Mesendoderm (in vitro differentiated cells): ENCODE data around the gene GAPDH.

Experiments
- DNase-seq: peaks from one replicate; pipeline ENCODE4 v3.0.0; 2013
- H2AK5ac ChIP-seq: 2 replicates; pipeline ENCODE4 v1.6.1; 2013; ENCODE audit warnings: low read length, inconsistent platforms
- H2BK120ac ChIP-seq: 2 replicates; pipeline ENCODE4 v1.6.1; 2013; ENCODE audit warnings: low read depth, mild to moderate bottlenecking, low read length, moderate library complexity, mixed read lengths
- H2BK15ac ChIP-seq: replicated peaks from 2 replicates; pipeline ENCODE4 v1.6.1; 2013; ENCODE audit warnings: low read depth, mild to moderate bottlenecking, moderate library complexity
- H2BK5ac ChIP-seq: 2 replicates; pipeline ENCODE4 v1.6.1; 2013; ENCODE audit warnings: low read length, inconsistent platforms
- H3K18ac ChIP-seq: 2 replicates; pipeline ENCODE4 v1.6.1; 2013; ENCODE audit warnings: mild to moderate bottlenecking, low read length, mixed read lengths
- H3K23ac ChIP-seq: one replicate; pipeline ENCODE4 v1.6.1; 2013; ENCODE audit warnings: low read length
- H3K27ac ChIP-seq: 2 replicates; pipeline ENCODE4 v1.5.1; 2013; ENCODE audit warnings: low read depth, mild to moderate bottlenecking, inconsistent platforms, low read length, moderate library complexity
- H3K27me3 ChIP-seq: 2 replicates; pipeline ENCODE4 v1.6.1; 2013; ENCODE audit warnings: low read length, control low read depth, mild to moderate bottlenecking, inconsistent platforms; ENCODE audit not compliant: insufficient read depth, poor library complexity
- H3K36me3 ChIP-seq: 2 replicates; pipeline ENCODE4 v1.6.1; 2013; ENCODE audit warnings: low read length, inconsistent platforms; ENCODE audit not compliant: control insufficient read depth, insufficient read depth
- H3K4ac ChIP-seq: one replicate; pipeline ENCODE4 v1.6.1; 2013; ENCODE audit warnings: low read depth, mild to moderate bottlenecking, low read length, moderate library complexity
- H3K4me1 ChIP-seq: 2 replicates; pipeline ENCODE4 v1.6.1; 2013; ENCODE audit warnings: low read depth, low read length, inconsistent platforms; ENCODE audit not compliant: control insufficient read depth
- H3K4me2 ChIP-seq: 2 replicates; pipeline ENCODE4 v1.6.1; 2013; ENCODE audit warnings: low read length
- H3K4me3 ChIP-seq: 2 replicates; pipeline ENCODE4 v1.5.1; 2013; ENCODE audit warnings: mild to moderate bottlenecking, low read length
- H3K56ac ChIP-seq: one replicate; pipeline ENCODE4 v1.6.1; 2013; ENCODE audit warnings: low read length
- H3K79me1 ChIP-seq: 2 replicates; pipeline ENCODE4 v1.6.1; 2013; ENCODE audit warnings: low read length, inconsistent platforms
- H3K79me2 ChIP-seq: 2 replicates; pipeline ENCODE4 v1.6.1; 2013; ENCODE audit warnings: mild to moderate bottlenecking, low read length; ENCODE audit not compliant: control insufficient read depth, insufficient read depth
- H3K9ac ChIP-seq: 2 replicates; pipeline ENCODE4 v1.6.1; 2013; ENCODE audit warnings: low read length, inconsistent platforms
- H4K5ac ChIP-seq: one replicate; pipeline ENCODE4 v1.6.1; 2013; ENCODE audit warnings: low read length
- H4K8ac ChIP-seq: one replicate; pipeline ENCODE4 v1.6.1; 2013; ENCODE audit warnings: low read depth, mild to moderate bottlenecking, control low read depth, low read length, moderate library complexity
- WGBS: extraction: QIAGEN DNeasy Blood & Tissue Kit; methylation state at CpG from one replicate; pipeline ENCODE4 v1.1.7; 2013; ENCODE audit warnings: low lambda C conversion rate, missing lambda C conversion rate; ENCODE audit not compliant: insufficient coverage; ENCODE audit errors: extremely low coverage; 5-methylcytosine and 5-hydroxymethylcytosine counted together

Gene GAPDH

GRCh38 chr12:6541371-6542165 lies 7.3 kb downstream of the GAPDH start:
- Histone ChIP-seq H4K5ac (no peak overlapping the region), H3K36me3 (peaks cover 14% of the 10 kb centered on the region), H2BK5ac (no peak overlapping the region), H3K27ac (no peak overlapping the region), H3K79me1 (peaks cover 1% of the 10 kb centered on the region), H3K18ac (no peak overlapping the region), H3K79me2 (peaks cover 2% of the 10 kb centered on the region), H3K27me3 (no peaks in the 10 kb centered on the region), H2AK5ac (no peak overlapping the region), H3K23ac (no peak overlapping the region), H2BK120ac (no peak overlapping the region), H4K8ac (no peak overlapping the region), H3K4ac (no peak overlapping the region), H2BK15ac (no peak overlapping the region), H3K9ac (no peak overlapping the region), H3K4me2 (no peak overlapping the region), H3K4me1 (peaks cover 3% of the 10 kb centered on the region), H3K56ac (no peak overlapping the region), H3K4me3 (no peak overlapping the region)
- WGBS, result no CpG with 5 or more reads among the region's 26 CpGs
- peak; percentile 25 for DNase-seq

DNA sequence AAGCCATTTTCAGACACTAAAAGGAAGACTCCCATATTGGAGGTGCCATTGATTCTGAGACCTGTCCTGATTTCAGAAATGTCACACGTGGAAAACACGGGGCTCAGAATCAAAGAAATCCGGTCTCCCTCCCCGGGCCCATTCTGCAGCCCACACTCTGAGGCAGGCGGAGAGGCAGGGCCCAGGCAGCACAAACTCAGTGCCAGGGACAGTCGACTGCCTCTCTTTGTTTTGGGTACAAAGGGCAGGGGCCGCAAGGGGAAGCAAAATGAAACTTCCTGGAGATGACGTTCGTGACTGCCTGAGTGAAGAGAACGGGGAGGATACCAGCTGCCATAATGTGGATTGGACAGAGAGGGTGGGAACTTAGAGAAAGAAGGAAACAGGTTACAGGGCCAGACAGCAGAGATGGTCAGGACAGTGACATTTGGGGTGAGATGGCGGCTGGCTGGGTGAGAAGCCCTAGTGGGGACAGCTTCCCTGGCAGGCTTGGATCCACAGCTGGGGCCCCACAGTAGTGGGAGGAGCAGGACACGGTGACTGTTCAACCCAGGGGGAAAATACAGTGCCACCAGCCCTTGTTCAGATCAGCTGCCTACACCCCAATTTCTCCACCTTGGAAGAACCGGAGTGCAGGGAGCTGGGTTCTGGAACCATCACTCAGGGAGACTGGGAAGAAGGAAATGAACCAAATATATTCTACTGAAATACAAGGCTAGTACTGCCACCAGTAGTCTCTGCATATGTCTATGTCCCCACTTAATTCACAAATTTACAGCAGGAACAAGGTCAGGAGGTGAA lies 8.1 kb downstream of the GAPDH start:
- Histone ChIP-seq H2BK5ac (no peak overlapping the region), H4K8ac (no peak overlapping the region), H3K23ac (no peak overlapping the region), H2BK15ac (no peak overlapping the region), H3K56ac (peak overlapping the region; percentile 3), H3K27me3 (no peaks in the 10 kb centered on the region), H3K9ac (no peak overlapping the region), H4K5ac (no peak overlapping the region), H3K18ac (no peak overlapping the region), H2BK120ac (no peak overlapping the region), H3K79me1 (no peaks in the 10 kb centered on the region), H3K4me3 (no peak overlapping the region), H3K79me2 (no peaks in the 10 kb centered on the region), H3K4me1 (peaks cover 3% of the 10 kb centered on the region), H3K4me2 (no peak overlapping the region), H2AK5ac (no peak overlapping the region), H3K27ac (no peak overlapping the region), H3K4ac (no peak overlapping the region), H3K36me3 (peaks cover 7% of the 10 kb centered on the region)
- no CpG with 5 or more reads among the region's 13 CpGs for WGBS
- peak; percentile 11 for DNase-seq

DNA sequence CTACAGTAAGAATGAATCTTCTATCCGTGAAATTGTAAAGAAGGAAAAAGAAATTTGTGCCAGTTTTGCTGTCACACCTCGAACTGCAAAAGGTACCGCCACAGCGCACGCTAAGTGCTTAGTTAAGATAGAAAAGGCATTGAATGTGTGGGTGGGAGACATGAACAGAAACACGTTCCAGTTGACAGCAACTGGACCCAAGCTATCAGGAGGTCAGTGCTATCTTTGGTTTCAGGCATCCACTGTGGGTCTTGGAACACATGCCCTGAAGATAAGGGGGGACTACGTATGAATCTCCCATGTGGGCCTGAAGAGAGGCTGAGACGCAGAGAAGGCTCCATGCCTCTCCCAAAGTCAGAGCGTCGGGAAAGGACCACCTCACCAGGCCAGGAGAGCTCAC lies 11.7 kb downstream of the GAPDH start:
- H3K4me3 ChIP-seq, result no peak overlapping the region
- no peak overlapping the region for H3K23ac ChIP-seq
- H4K5ac ChIP-seq, result no peak overlapping the region
- peaks cover 4% of the 10 kb centered on the region for H3K36me3 ChIP-seq
- H2BK15ac ChIP-seq, result no peak overlapping the region
- DNase-seq, result no peak
- no peaks in the 10 kb centered on the region for H3K4me1 ChIP-seq
- WGBS, result no CpG with 5 or more reads among the region's 10 CpGs
- H3K18ac ChIP-seq, result no peak overlapping the region
- peaks cover 3% of the 10 kb centered on the region for H3K79me2 ChIP-seq
- no peak overlapping the region for H2BK120ac ChIP-seq
- peaks cover 6% of the 10 kb centered on the region for H3K79me1 ChIP-seq
- no peak overlapping the region for H2AK5ac ChIP-seq
- H3K27ac ChIP-seq, result no peak overlapping the region
- H3K4me2 ChIP-seq, result no peak overlapping the region
- no peak overlapping the region for H4K8ac ChIP-seq
- no peaks in the 10 kb centered on the region for H3K27me3 ChIP-seq
- no peak overlapping the region for H3K56ac ChIP-seq
- no peak overlapping the region for H3K4ac ChIP-seq
- no peak overlapping the region for H2BK5ac ChIP-seq
- H3K9ac ChIP-seq, result no peak overlapping the region

GRCh38 chr12:6547566-6547965 lies 13.2 kb downstream of the GAPDH start:
- peaks cover 15% of the 10 kb centered on the region for H3K79me2 ChIP-seq
- H3K23ac ChIP-seq, result no peak overlapping the region
- H3K4me3 ChIP-seq, result no peak overlapping the region
- no peak overlapping the region for H2BK5ac ChIP-seq
- H4K5ac ChIP-seq, result no peak overlapping the region
- H2BK15ac ChIP-seq, result no peak overlapping the region
- H3K36me3 ChIP-seq, result peaks cover 4% of the 10 kb centered on the region
- H3K27me3 ChIP-seq, result no peaks in the 10 kb centered on the region
- no peak overlapping the region for H3K18ac ChIP-seq
- no peak for DNase-seq
- H3K56ac ChIP-seq, result no peak overlapping the region
- no peak overlapping the region for H3K4ac ChIP-seq
- no peaks in the 10 kb centered on the region for H3K4me1 ChIP-seq
- no peak overlapping the region for H2BK120ac ChIP-seq
- no peak overlapping the region for H2AK5ac ChIP-seq
- no peak overlapping the region for H3K4me2 ChIP-seq
- no peak overlapping the region for H3K9ac ChIP-seq
- H3K27ac ChIP-seq, result no peak overlapping the region
- WGBS, result no CpG with 5 or more reads among the region's 1 CpG
- H4K8ac ChIP-seq, result no peak overlapping the region
- H3K79me1 ChIP-seq, result peaks cover 17% of the 10 kb centered on the region

DNA sequence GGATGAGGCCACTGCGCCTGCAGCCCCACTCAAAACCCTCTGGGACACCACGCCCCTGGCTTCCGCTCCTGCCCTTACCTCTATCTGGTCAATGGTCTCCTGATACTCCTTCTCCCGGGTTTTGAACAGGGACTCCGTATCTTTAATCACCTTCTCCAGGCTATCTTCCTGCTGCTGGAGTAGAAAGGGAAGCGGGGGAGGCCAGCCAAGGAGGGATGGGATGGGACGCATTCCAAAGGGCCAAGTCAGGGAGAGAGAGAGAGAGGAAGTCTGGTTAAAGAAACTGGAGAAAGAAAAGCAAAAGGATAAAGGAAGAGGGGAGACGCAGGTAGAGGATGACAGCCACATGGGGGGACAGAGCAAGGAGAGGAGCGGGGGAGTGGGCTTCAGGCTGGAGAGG lies 13.7 kb downstream of the GAPDH start:
- Histone ChIP-seq H3K4me2 (no peak overlapping the region), H3K36me3 (peaks cover 4% of the 10 kb centered on the region), H2AK5ac (no peak overlapping the region), H4K8ac (no peak overlapping the region), H2BK15ac (no peak overlapping the region), H3K4me3 (no peak overlapping the region), H2BK5ac (no peak overlapping the region), H3K79me1 (peaks cover 21% of the 10 kb centered on the region), H3K23ac (no peak overlapping the region), H3K27me3 (no peaks in the 10 kb centered on the region), H3K18ac (no peak overlapping the region), H3K4ac (no peak overlapping the region), H3K79me2 (peaks cover 19% of the 10 kb centered on the region), H2BK120ac (no peak overlapping the region), H3K4me1 (no peaks in the 10 kb centered on the region), H3K9ac (no peak overlapping the region), H3K56ac (no peak overlapping the region), H4K5ac (no peak overlapping the region), H3K27ac (no peak overlapping the region)
- WGBS, result no CpG with 5 or more reads among the region's 9 CpGs
- DNase-seq, result peak; percentile 82
